GM21528 (cell line): ENCODE measurements around the gene YTHDC1.
"Not testable (repeated sequence)": the region's sequence is repeated elsewhere in the genome, so short reads cannot be mapped to it uniquely, and the experiment has no call there.

ENCODE experiments used
- ATAC-seq: cut with Tn5 transposase; IDR thresholded peaks from one replicate; pipeline ENCODE4 v1.9.1; 2021; ENCODE audit warnings: mild to moderate bottlenecking, moderate library complexity; ENCODE audit not compliant: unreplicated experiment, low FRiP score

Gene YTHDC1

GRCh38 chr4:68349649-68350360, at the start of gene YTHDC1:
Gene YTHDC1, minus strand, starts transcription at chr4:68350090. Its CDS starts 337 bp downstream, at chr4:68349753.
- peak; percentile 98 for ATAC-seq

- no peak for ATAC-seq
These were observed 49.4 kb upstream of the YTHDC1 start for GRCh38 chr4:68399306-68399705.

GRCh38 chr4:68396756-68397155, 46.9 kb upstream of the YTHDC1 start:
- no peak for ATAC-seq

GRCh38 chr4:68391436-68391835, 41.5 kb upstream of the YTHDC1 start:
- ATAC-seq = no peak

- no peak for ATAC-seq
These were observed 40.5 kb upstream of the YTHDC1 start for GRCh38 chr4:68390205-68390935.

GRCh38 chr4:68389386-68389913, 39.6 kb upstream of the YTHDC1 start:
- not testable (repeated sequence) for ATAC-seq

- ATAC-seq = no peak
These were observed 38.5 kb upstream of the YTHDC1 start for GRCh38 chr4:68388347-68388865.

- no peak for ATAC-seq
These were observed 35.4 kb upstream of the YTHDC1 start for GRCh38 chr4:68385267-68385666.

GRCh38 chr4:68383115-68383514, 33.2 kb upstream of the YTHDC1 start:
- ATAC-seq = no peak

GRCh38 chr4:68378226-68378625, 28.3 kb upstream of the YTHDC1 start:
- no peak for ATAC-seq

GRCh38 chr4:68375667-68376559, 26.0 kb upstream of the YTHDC1 start:
- peak; percentile 85 for ATAC-seq

- ATAC-seq = peak; percentile 80
These were observed 23.6 kb upstream of the YTHDC1 start for GRCh38 chr4:68373513-68373912.

GRCh38 chr4:68372588-68372987, 22.7 kb upstream of the YTHDC1 start:
- no peak for ATAC-seq

GRCh38 chr4:68369142-68369805, 19.4 kb upstream of the YTHDC1 start:
- ATAC-seq = no peak

GRCh38 chr4:68368691-68369131, 18.8 kb upstream of the YTHDC1 start:
- ATAC-seq = no peak

GRCh38 chr4:68367835-68368234, 17.9 kb upstream of the YTHDC1 start:
- ATAC-seq = no peak

GRCh38 chr4:68366600-68366999, 16.7 kb upstream of the YTHDC1 start:
- no peak for ATAC-seq

- no peak for ATAC-seq
These were observed 15.2 kb upstream of the YTHDC1 start for GRCh38 chr4:68365068-68365467.

GRCh38 chr4:68361146-68361589, 11.3 kb upstream of the YTHDC1 start:
- no peak for ATAC-seq
